GM12878 (cell line): ENCODE data around the gene EYS.

Experiments
- ZNF24 ChIP-seq: fragments of 450-650 bp; IDR thresholded peaks from 2 replicates; pipeline ENCODE4 v1.6.1; 2017; ENCODE audit warnings: antibody characterized with exemption, mild to moderate bottlenecking
- TF ChIP-seq, protein P1 (sequence below): fragments of 450-650 bp; IDR thresholded peaks from 2 replicates; pipeline ENCODE4 v1.6.1; 2017; ENCODE audit warnings: mild to moderate bottlenecking
- TF ChIP-seq, protein P2 (sequence below), 3 experiments: IDR thresholded peaks in 2 of 3; conservative IDR thresholded peaks in 1 of 3; 2 replicates each; pipeline ENCODE4 v1.5.1; 2011; ENCODE audit warnings: low read depth in 3 of 3, low read length in 3 of 3, mild to moderate bottlenecking in 3 of 3, control low read depth in 2 of 3, moderate library complexity in 2 of 3, inconsistent platforms in 1 of 3, mixed read lengths in 1 of 3; ENCODE audit not compliant: control insufficient read depth in 2 of 3, insufficient read depth in 1 of 3; ENCODE audit errors: extremely low read depth in 1 of 3

DNA sequence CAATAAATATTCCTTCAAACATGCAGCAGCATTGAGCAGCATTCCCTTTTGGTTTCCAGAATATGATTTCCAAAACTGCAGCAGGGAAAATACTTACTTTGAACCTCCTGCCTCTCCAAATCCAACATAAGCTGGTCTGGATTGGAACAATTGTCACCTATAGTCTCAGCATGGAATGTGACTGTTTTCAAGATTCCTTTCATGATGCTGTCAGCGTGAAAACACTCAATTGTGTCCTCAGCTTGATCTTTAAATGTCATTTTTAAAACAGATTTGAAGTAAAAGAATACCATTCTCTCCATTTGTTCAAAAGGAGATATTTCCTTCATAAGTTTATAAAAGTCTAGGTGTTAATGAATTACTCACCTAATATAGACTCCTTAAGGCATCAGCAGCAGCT is 993.9 kb downstream of the EYS start:
- TF ChIP-seq, protein P1, sequence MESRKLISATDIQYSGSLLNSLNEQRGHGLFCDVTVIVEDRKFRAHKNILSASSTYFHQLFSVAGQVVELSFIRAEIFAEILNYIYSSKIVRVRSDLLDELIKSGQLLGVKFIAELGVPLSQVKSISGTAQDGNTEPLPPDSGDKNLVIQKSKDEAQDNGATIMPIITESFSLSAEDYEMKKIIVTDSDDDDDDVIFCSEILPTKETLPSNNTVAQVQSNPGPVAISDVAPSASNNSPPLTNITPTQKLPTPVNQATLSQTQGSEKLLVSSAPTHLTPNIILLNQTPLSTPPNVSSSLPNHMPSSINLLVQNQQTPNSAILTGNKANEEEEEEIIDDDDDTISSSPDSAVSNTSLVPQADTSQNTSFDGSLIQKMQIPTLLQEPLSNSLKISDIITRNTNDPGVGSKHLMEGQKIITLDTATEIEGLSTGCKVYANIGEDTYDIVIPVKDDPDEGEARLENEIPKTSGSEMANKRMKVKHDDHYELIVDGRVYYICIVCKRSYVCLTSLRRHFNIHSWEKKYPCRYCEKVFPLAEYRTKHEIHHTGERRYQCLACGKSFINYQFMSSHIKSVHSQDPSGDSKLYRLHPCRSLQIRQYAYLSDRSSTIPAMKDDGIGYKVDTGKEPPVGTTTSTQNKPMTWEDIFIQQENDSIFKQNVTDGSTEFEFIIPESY: no peak
- TF ChIP-seq, protein P2, sequence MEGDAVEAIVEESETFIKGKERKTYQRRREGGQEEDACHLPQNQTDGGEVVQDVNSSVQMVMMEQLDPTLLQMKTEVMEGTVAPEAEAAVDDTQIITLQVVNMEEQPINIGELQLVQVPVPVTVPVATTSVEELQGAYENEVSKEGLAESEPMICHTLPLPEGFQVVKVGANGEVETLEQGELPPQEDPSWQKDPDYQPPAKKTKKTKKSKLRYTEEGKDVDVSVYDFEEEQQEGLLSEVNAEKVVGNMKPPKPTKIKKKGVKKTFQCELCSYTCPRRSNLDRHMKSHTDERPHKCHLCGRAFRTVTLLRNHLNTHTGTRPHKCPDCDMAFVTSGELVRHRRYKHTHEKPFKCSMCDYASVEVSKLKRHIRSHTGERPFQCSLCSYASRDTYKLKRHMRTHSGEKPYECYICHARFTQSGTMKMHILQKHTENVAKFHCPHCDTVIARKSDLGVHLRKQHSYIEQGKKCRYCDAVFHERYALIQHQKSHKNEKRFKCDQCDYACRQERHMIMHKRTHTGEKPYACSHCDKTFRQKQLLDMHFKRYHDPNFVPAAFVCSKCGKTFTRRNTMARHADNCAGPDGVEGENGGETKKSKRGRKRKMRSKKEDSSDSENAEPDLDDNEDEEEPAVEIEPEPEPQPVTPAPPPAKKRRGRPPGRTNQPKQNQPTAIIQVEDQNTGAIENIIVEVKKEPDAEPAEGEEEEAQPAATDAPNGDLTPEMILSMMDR (IDR thresholded peaks at IDR 0.05 in 2 of 3, conservative IDR thresholded peaks at IDR 0.05 in 1 of 3; ENCODE audit: control insufficient read depth in 2 of 3, extremely low read depth in 1 of 3, insufficient read depth in 1 of 3, low read depth in 3 of 3, low read length in 3 of 3): no peak
- TF ChIP-seq ZNF24: no peak
